Glutamatergic neuron (in vitro differentiated cells): ENCODE measurements around the gene FBH1. TPM values are rescaled to one million over a fixed set of nuclear protein-coding genes. Genes with fewer than 3 reads are reported as not detected.
"Not testable (repeated sequence)": the region's sequence is repeated elsewhere in the genome, so short reads cannot be mapped to it uniquely, and the experiment has no call there.

ENCODE experiments used
- DNase-seq: peaks from one replicate; pipeline ENCODE4 v3.0.0; 2022
- H3K27ac Mint-ChIP-seq: one replicate; pipeline ENCODE4 v1.8.0; 2020; ENCODE audit warnings: mild to moderate bottlenecking, mixed read lengths, inconsistent platforms; ENCODE audit not compliant: unreplicated experiment
- H3K27me3 Mint-ChIP-seq: one replicate; pipeline ENCODE4 v1.8.0; 2020; ENCODE audit warnings: mild to moderate bottlenecking, moderate library complexity, mixed read lengths, inconsistent platforms; ENCODE audit not compliant: unreplicated experiment
- H3K36me3 Mint-ChIP-seq: one replicate; pipeline ENCODE4 v1.8.0; 2020; ENCODE audit warnings: mild to moderate bottlenecking, mixed read lengths, inconsistent platforms; ENCODE audit not compliant: unreplicated experiment
- H3K4me1 Mint-ChIP-seq: one replicate; pipeline ENCODE4 v1.8.0; 2020; ENCODE audit warnings: mild to moderate bottlenecking, low read depth, mixed read lengths, inconsistent platforms; ENCODE audit not compliant: unreplicated experiment
- H3K4me3 Mint-ChIP-seq: one replicate; pipeline ENCODE4 v1.8.0; 2020; ENCODE audit warnings: mild to moderate bottlenecking, mixed read lengths, inconsistent platforms; ENCODE audit not compliant: unreplicated experiment
- H3K9me3 Mint-ChIP-seq: one replicate; pipeline ENCODE4 v1.8.0; 2020; ENCODE audit warnings: mild to moderate bottlenecking, moderate library complexity, mixed read lengths, inconsistent platforms; ENCODE audit not compliant: unreplicated experiment
- CTCF ChIP-seq: fragments of 200-600 bp; sonication (generic); IDR thresholded peaks from one replicate; pipeline ENCODE4 v1.5.0; 2021; ENCODE audit not compliant: partially characterized antibody, unreplicated experiment
- total RNA-seq: library from RNA; stranded (reverse); fragmentation: NEBNext Ultra II Directional; extraction: Animal tissue kit (Norgen Biotek cat#: 25700); gene quantifications from one replicate; pipeline ENCODE4 v1.2.1, GENCODE V29; 2021; ENCODE audit not compliant: unreplicated experiment

Gene FBH1
- total RNA-seq, 1 donor from 2014 or later, result 65.0 TPM

- H3K27me3 Mint-ChIP-seq, result peaks cover 8% of the 10 kb centered on the region
- peaks cover 4% of the 10 kb centered on the region for H3K4me1 Mint-ChIP-seq
Measured at GRCh38 chr10:5869156-5869555, 20.9 kb upstream of the FBH1 start.

GRCh38 chr10:5871596-5871995 is 18.4 kb upstream of the FBH1 start:
- no peak for TF ChIP-seq CTCF
- H3K4me3 Mint-ChIP-seq, result no peak overlapping the region
- peaks cover 2% of the 10 kb centered on the region for H3K9me3 Mint-ChIP-seq
- DNase-seq, result no peak
- peaks cover 6% of the 10 kb centered on the region for H3K4me1 Mint-ChIP-seq
- H3K27me3 Mint-ChIP-seq, result peaks cover 8% of the 10 kb centered on the region
- peaks cover 6% of the 10 kb centered on the region for H3K36me3 Mint-ChIP-seq
- H3K27ac Mint-ChIP-seq, result peak overlapping the region; percentile 9

More at GRCh38 chr10:5869156-5869555, 20.9 kb upstream of the FBH1 start:
- Mint-ChIP-seq H3K9me3 (peaks cover 2% of the 10 kb centered on the region), H3K36me3 (peaks cover 6% of the 10 kb centered on the region), H3K27ac (no peak overlapping the region), H3K4me3 (no peak overlapping the region)
- DNase-seq, result no peak
- TF ChIP-seq CTCF, result no peak

- Mint-ChIP-seq H3K27me3 (peaks cover 6% of the 10 kb centered on the region), H3K9me3 (peaks cover 2% of the 10 kb centered on the region), H3K4me3 (no peak overlapping the region), H3K4me1 (peaks cover 6% of the 10 kb centered on the region), H3K27ac (no peak overlapping the region), H3K36me3 (peaks cover 4% of the 10 kb centered on the region)
- peak; percentile 84 for TF ChIP-seq CTCF
- DNase-seq, result peak; percentile 65
Measured at GRCh38 chr10:5873515-5873995, 16.5 kb upstream of the FBH1 start.

- no peaks in the 10 kb centered on the region for H3K36me3 Mint-ChIP-seq
- H3K27me3 Mint-ChIP-seq, result peaks cover 2% of the 10 kb centered on the region
- peaks cover 2% of the 10 kb centered on the region for H3K4me1 Mint-ChIP-seq
- no peak for DNase-seq
- TF ChIP-seq CTCF, result no peak
- no peak overlapping the region for H3K27ac Mint-ChIP-seq
- no peak overlapping the region for H3K4me3 Mint-ChIP-seq
- no peaks in the 10 kb centered on the region for H3K9me3 Mint-ChIP-seq
Measured at GRCh38 chr10:5876181-5876768, 13.8 kb upstream of the FBH1 start.

- not testable (repeated sequence) for H3K4me3 Mint-ChIP-seq, H3K4me1 Mint-ChIP-seq, H3K27me3 Mint-ChIP-seq, H3K36me3 Mint-ChIP-seq, H3K9me3 Mint-ChIP-seq, H3K27ac Mint-ChIP-seq, DNase-seq
Measured at GRCh38 chr10:5877041-5877440, 13.0 kb upstream of the FBH1 start.
